Tibial nerve (tissue), 4 donors: ENCODE results near the gene TRIM69.

ENCODE experiments used
- EP300 ChIP-seq, 2 donors: sonication (generic); formaldehyde crosslinking; IDR thresholded peaks; one replicate each; pipeline ENCODE4 v1.6.1; 2017; ENCODE audit warnings: antibody characterized with exemption in 2 of 2, mild to moderate bottlenecking in 1 of 2
- POLR2A ChIP-seq, 2 donors: fragments of 450-650 bp; IDR thresholded peaks; one replicate each; pipeline ENCODE4 v1.6.1; 2017; ENCODE audit warnings: antibody characterized with exemption in 2 of 2, mild to moderate bottlenecking in 2 of 2, moderate library complexity in 2 of 2
- TF ChIP-seq, protein P1 (sequence below), 5 experiments: fragments of 200-600 bp in 3 of 5; fragments of 450-650 bp in 2 of 5; sonication (generic) in 3 of 5; IDR thresholded peaks; one replicate each; pipeline ENCODE4 v1.5.1; 2016 to 2019; ENCODE audit warnings: antibody characterized with exemption in 5 of 5, mild to moderate bottlenecking in 3 of 5, moderate library complexity in 2 of 5

DNA sequence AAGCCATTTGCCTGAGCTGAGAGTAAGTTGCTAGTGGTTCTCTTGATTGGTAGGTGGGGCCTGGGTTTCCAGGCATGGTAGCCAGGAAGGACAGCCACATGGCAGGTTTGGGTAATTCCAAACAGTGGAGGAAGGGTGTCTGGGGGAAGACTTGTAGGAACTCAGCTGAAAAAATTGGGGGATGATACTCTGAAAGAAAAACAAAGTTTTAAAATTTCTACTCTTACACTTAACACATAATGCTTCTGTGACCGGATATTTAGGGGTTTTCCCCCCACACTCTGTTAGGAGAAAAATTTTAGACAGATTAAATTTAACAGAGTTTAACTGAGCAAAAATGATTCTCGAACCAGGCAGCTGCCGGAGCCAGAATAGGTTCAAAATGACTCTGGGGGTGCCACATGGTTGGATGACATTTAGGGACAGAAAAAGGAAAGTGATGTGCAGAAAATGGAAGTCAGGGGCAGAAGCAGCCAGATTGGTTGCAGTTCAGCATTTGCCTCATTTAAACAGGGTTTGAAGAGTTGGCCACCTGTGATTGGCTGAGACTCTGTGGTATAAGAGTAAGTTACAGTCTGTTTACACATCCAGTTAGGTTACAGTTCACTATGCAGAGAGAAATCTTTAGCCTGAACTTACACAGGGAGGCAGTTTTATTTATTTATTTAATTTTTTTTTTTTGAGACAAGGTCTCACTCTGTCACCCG lies 16.9 kb upstream of the TRIM69 start:
- TF ChIP-seq POLR2A (IDR thresholded peaks at IDR 0.05) (no peak), EP300 (IDR thresholded peaks at IDR 0.05) (no peak)
- TF ChIP-seq, protein P1, sequence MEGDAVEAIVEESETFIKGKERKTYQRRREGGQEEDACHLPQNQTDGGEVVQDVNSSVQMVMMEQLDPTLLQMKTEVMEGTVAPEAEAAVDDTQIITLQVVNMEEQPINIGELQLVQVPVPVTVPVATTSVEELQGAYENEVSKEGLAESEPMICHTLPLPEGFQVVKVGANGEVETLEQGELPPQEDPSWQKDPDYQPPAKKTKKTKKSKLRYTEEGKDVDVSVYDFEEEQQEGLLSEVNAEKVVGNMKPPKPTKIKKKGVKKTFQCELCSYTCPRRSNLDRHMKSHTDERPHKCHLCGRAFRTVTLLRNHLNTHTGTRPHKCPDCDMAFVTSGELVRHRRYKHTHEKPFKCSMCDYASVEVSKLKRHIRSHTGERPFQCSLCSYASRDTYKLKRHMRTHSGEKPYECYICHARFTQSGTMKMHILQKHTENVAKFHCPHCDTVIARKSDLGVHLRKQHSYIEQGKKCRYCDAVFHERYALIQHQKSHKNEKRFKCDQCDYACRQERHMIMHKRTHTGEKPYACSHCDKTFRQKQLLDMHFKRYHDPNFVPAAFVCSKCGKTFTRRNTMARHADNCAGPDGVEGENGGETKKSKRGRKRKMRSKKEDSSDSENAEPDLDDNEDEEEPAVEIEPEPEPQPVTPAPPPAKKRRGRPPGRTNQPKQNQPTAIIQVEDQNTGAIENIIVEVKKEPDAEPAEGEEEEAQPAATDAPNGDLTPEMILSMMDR (IDR thresholded peaks at IDR 0.05), result no peak
